Measurements from ENCODE around the gene TRIB2.
"Not testable (repeated sequence)": the region's sequence is repeated elsewhere in the genome, so short reads cannot be mapped to it uniquely, and the experiment has no call there.

The TRIB2 gene

GRCh38 chr2:12716282-12717190 lies at the start of gene TRIB2:
Gene TRIB2, plus strand, starts transcription at chr2:12716936. Its CDS starts 1,372 bp downstream, at chr2:12718308.
- peak; percentile 88 for DNase-seq

GRCh38 chr2:12669036-12669435 lies 47.7 kb upstream of the TRIB2 start:
- DNase-seq = no peak

GRCh38 chr2:12672711-12673315 lies 43.9 kb upstream of the TRIB2 start:
- no peak for DNase-seq

GRCh38 chr2:12674644-12675328 lies 42.0 kb upstream of the TRIB2 start:
- DNase-seq = no peak

GRCh38 chr2:12675352-12675795 lies 41.4 kb upstream of the TRIB2 start:
- DNase-seq = no peak

- no peak for DNase-seq
Measured at GRCh38 chr2:12675801-12676200, 40.9 kb upstream of the TRIB2 start.

- DNase-seq = no peak
Measured at GRCh38 chr2:12676771-12677170, 40.0 kb upstream of the TRIB2 start.

- DNase-seq = no peak
Measured at GRCh38 chr2:12678186-12678585, 38.5 kb upstream of the TRIB2 start.

GRCh38 chr2:12679550-12680072 lies 37.1 kb upstream of the TRIB2 start:
- no peak for DNase-seq

GRCh38 chr2:12680115-12680514 lies 36.6 kb upstream of the TRIB2 start:
- DNase-seq = not testable (repeated sequence)

- no peak for DNase-seq
Measured at GRCh38 chr2:12682017-12682416, 34.7 kb upstream of the TRIB2 start.

GRCh38 chr2:12683457-12684100 lies 33.2 kb upstream of the TRIB2 start:
- no peak for DNase-seq

GRCh38 chr2:12684471-12684936 lies 32.2 kb upstream of the TRIB2 start:
- DNase-seq = no peak

GRCh38 chr2:12685145-12685544 lies 31.6 kb upstream of the TRIB2 start:
- DNase-seq = no peak

- no peak for DNase-seq
Measured at GRCh38 chr2:12685956-12686355, 30.8 kb upstream of the TRIB2 start.

GRCh38 chr2:12686708-12687283 lies 29.9 kb upstream of the TRIB2 start:
- no peak for DNase-seq

- no peak for DNase-seq
Measured at GRCh38 chr2:12688091-12688490, 28.6 kb upstream of the TRIB2 start.

- DNase-seq = no peak
Measured at GRCh38 chr2:12688893-12689292, 27.8 kb upstream of the TRIB2 start.

- no peak for DNase-seq
Measured at GRCh38 chr2:12693509-12693908, 23.2 kb upstream of the TRIB2 start.

GRCh38 chr2:12694990-12695774 lies 21.6 kb upstream of the TRIB2 start:
- no peak for DNase-seq

- no peak for DNase-seq
Measured at GRCh38 chr2:12697617-12698016, 19.1 kb upstream of the TRIB2 start.

GRCh38 chr2:12700989-12701388 lies 15.7 kb upstream of the TRIB2 start:
- DNase-seq = no peak

Measured in activated naive CD4-positive, alpha-beta T cell treated with anti-CD3 and anti-CD28 coated beads, Interleukin-2, amount 50 U/mL, for 16 hours (primary cell).